ENCODE measurements around the gene SPRN.
"Not testable (repeated sequence)": the region's sequence is repeated elsewhere in the genome, so short reads cannot be mapped to it uniquely, and the experiment has no call there.

The SPRN gene

DNA sequence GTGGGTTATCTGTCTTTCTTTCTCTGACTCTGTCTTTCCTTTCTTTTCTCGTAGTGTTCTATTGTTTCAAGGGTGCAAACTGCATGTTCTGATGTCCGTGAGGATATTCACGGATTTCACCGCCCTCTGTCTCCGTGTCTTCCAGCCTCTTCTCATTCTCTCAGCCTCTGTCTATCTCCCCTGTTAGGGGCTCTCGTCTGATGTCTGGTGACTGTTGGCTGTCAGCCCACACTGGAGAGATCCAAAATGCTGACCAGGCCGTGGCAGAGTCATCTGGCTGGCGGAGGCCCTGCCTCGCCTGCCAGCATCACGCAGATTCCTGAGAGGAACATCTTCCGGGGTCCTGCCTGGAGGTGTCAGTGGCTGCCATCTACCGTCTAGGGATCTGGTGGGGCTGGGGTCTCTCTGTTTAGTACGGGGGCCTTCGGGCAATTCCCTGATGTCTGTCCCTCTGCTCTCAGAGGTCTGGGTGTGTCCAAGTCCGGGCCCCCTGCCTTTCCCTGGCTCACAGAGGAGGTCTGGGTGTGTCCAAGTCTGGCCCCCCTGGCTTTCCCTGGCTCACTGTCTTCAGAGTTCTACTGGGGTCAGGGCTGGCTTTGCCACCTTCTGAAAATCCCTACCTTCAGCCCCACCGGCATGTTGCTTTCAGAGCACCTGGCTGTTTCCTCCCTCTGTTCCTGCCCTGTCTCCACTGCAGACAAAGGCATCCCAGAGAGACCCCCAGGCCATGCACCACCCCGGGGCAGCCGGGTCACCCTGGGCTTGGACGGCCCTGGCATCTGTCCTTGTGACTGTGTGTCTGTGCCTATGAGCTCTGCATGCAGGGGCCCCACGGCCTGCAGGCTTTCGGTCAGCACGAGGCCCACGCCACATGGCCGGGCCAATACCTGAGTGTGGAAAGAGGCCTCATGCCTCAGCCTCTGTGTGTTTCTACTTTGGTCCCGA is 15.4 kb upstream of the SPRN start:
- DNase-seq: no peak

DNA sequence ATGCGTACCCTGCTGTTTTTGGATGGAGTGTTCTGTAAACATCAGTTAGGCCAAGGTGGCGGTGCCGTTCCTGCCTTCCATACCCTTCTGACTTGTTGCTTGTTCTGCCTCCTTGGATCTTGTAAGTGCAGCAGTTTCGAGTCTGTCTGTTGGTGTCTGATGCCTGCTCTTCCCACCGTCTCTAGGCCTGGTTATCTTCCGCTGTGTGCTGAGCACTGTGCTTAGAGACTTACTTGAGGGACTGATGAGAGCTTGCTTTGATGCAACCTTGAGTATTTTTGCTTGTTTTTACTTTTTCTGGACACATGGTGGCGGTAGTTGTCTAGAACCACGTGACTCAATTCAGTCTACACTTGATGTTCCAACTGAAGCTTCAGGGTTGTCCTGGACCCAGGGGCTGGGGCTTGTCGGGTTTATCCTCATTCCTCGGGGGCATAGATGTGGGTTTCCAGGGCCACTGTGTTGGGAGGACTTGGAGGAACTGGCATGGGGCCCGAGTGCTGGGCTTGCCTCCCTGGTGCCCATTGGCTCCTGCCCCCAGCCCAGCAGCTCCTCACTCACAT is 14.4 kb upstream of the SPRN start:
- no peak for DNase-seq

- DNase-seq: not testable (repeated sequence)
Observed at GRCh38 chr10:133432789-133433188, 8.4 kb upstream of the SPRN start.

- DNase-seq: not testable (repeated sequence)
Observed at GRCh38 chr10:133431888-133432613, 7.6 kb upstream of the SPRN start.

DNA sequence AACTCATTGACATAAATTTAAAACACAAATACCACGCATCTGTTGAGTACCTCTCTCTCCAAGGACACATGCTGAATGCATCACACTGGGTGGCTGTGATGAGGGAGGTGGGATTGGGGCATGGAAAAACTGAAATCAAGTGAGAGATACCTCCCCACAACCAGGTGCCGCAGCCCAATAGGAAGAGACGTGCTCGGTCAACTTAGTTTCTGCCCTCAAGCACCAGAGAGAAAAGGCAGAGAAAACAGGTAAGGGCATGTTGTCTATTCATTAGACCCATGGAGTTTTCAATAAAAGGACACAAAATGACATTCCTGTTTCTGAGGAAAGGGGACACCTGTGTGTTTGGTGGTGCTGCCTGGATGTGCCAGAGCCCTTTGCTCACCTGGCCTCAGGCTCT is 5.1 kb upstream of the SPRN start:
- DNase-seq: not testable (repeated sequence)

GRCh38 chr10:133424102-133424501 is 323 bp downstream of the SPRN start:
- DNase-seq: not testable (repeated sequence)

- no peak for DNase-seq
Observed at GRCh38 chr10:133422807-133423771, 1.3 kb downstream of the SPRN start.

GRCh38 chr10:133422223-133422806 is 2.1 kb downstream of the SPRN start:
- no peak for DNase-seq

DNA sequence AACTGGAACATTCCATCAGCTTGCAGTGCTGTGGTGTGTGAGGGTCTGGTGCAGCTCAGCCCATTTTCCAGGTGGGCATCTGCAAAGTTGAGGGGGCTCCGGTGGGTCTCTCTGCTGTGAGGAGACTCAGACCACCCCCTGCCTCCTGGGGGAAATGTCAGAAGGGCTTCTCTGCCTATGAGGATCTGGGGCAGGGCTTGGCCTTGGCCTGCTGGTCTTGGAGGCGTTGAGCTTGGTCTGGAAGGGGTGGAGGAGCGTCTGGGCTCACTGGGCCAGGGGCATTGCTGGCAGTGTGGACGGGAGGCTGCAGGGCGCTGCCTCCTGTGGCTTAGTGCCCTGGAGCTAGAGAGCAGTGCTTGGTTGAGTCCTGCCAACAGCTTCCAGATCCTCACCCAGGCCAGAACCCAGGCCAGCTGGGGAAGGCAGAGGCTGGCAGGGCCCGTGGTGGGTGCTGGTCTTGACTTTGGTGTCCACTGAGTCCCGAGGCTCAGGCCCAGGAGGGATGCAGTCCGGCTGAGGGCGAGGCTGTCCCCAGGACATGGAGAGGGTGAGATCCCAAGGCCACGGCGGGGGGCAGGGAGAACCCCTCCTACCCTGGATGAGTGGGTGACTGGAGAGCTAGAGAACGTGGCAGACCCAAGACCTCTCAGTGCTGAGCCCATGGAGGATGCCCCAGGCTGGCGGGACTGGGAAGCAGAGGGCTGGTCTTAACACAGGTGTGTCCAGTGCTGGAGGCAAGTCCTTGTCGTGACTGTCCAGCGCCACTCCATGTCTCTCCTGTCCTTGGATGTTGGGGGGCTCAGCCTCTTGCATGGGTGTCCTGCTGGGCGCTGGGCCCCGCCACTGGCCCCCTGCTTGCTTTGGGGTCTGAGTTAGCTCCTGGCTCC is 2.8 kb downstream of the SPRN start:
- no peak for DNase-seq

DNA sequence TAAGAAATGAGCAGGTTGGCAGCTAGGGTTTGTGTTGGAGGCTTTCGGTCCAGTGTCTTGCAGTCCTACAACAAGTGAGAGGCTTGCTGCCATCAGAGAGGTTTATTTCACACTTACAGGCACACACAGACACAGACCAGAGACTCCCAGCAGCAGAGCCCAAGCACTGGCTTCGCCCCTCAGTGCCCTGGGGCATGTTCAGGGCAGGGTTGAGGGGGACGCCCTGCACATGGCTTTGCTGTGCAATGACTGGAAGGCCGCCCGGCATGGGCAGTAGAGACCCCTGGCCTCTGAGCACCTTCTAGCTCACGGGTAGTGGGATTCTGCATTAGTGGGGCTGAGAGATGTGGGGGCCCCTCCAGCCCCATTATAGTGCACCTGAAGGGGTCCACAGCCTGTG is 3.8 kb downstream of the SPRN start:
- no peak for DNase-seq

GRCh38 chr10:133420028-133420427 is 4.4 kb downstream of the SPRN start:
- DNase-seq: no peak

DNA sequence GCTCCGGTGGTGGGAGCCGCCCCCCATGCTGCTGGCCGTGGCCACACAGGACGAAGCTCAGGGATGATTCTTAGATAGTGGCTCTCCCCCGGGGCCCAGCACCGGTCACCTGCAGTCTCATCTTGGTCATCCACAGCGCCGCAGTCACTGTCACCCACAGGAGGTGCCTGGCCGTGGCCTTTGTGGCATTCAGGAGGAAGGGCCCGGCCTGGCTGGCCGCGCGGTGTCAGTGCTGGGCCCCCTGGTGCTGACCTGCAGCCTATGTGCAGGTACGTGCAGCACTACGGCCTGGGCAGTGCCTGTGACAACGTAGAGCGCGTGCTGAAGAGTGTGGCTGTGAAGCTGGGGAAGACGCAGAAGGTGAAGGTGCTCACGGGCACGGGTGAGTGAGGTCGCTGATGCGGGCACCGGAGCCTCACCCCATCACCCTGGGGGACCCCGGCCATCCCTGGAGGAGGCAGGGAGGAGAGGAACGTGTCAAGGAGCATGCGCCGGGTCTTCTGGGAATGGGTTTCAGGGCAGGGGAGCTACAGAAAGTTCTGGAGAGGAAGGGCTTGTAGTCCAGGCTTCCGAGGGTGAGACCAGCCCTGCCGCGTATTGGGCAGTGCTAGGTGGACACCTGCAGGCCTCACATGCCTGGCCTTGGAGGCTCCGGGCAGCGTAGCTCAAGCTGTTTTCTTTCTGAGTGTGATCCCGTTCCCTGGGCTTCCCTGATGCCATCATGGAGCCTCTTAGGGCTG is 5.0 kb downstream of the SPRN start:
- no peak for DNase-seq

DNA sequence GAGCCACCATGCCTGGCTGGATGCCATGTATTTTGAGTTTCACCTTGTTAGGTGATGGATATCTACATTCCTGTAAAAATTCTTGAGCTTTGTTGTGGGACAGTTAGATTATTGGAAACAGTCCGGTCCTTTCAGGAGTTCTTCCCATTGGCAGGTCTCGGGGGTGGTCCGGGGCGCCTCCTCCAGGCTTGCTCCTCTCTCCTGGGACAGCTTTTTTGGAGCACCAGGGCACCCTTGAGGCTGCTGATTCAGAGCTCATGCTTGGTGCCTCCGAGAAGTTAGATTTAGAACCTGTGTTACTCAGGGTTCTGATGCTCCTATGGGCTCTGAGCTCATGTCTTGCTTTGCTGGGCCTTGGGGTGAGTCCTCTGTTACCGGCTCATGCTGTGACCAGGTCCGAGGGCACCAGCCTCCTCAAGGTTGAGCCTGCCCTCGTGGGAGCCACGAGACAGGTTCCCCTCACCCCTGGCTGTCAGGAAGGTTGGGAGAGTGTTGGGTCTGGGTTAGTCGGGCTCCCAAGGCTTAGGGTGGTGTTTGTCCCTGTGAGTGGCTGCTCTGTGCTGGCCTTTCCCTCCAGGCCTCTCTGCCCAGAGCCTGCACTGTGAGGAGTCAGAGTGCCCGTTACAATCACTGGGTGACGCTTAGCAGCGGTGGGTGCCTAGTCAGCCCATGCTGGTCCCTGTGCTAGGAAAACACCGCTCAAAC is 6.0 kb downstream of the SPRN start:
- no peak for DNase-seq

GRCh38 chr10:133415752-133416151 is 8.7 kb downstream of the SPRN start:
- no peak for DNase-seq

DNA sequence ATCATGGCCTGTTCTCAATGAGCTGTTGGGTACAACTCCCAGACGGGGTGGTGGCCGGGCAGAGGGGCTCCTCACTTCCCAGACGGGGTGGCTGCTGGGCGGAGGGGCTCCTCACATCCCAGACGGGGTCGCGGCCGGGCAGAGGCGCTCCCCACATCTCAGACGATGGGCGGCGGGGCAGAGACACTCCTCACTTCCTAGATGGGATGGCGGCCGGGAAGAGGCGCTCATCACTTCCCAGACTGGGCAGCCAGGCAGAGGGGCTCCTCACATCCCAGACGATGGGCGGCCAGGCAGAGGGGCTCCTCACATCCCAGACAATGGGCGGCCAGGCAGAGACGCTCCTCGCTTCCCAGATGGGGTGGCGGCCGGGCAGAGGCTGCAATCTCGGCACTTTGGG is 10.0 kb downstream of the SPRN start:
- not testable (repeated sequence) for DNase-seq

DNA sequence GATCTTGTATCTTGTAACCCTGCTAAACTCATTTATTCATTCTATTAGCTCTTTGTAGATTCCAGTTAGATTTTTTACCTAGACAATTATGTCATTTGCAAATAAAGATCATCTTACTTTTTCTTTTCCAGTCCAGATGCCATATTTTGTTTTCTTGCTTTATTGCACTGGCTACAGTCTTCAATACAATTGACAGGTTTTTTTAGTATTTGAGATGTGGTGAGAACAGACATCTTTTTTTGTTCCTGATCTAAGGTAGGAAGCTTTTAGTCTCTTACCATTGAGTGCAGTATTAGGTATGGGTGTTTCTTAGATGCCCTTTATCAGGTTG is 12.1 kb downstream of the SPRN start:
- no peak for DNase-seq

DNA sequence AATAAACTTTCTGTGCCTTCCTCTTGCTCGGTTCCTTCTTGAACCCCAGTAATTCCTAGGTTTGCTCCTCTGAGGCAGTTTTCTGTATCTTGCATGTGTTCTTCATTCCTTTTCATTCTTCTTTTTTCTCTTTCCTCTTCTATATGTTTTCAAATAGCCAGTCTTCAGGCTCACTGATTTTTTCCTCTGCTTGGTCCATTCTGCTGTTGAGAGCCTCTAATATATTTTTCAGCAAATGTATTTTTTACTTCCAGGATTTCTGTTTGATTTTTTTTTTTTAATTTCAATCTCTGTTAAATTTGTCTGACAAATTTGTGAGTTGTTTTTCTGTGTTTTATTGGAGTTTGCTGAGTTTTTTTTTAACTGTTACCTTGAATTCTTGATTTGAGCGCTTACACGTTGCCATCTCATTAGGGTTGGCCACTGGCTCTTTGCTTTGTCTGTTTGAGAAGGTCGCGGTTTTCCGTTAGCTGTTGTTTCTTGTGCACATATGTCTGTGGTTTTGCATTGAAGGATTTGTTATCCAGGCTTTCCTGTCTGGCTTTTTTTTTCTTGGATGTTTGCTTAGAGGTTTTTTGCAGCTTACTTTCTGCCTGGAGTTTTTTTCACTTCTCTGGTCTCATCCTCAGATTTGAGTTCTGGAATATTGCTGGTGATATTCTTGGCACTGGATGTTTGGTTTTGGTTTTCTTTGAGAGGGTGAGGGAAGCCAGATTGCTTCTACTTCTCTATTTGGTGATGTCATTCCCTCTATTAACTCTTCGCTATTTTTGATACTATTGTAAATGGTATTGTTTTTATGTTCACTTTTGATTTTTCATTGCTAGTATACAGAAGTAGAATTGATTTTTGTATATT is 12.7 kb downstream of the SPRN start:
- no peak for DNase-seq

DNA sequence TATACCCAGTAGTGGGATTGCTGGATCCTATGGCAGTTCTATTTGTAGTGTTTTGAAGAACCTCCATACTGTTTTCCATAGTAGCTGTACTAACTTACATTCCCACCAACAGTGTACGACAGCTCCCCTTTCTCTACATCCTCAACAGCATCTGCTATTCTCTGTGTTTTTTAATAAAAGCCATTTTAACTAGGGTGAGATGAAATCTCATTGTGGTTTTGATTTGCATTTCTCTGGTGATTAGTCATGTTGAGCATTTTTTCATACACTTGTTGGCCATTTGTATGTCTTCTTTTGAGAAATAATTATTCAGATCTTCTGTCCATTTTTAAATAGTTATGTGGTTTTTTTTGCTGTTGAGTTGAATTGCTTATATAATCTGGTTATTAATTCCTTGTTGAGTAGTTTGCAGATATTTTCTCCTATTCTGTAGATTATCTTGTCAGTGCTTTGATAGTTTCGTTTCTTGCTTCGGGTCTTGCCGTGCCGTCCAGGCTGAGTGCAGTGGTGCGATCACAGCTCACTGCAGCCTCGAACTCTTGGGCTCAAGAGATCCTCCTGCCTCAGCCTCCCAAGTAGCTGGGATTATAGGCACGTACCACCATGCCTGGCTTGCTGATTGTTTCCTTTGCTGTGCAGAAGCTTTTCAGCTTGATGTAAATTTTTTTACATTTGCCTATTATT is 18.4 kb downstream of the SPRN start:
- no peak for DNase-seq

Measured in NCI-H187 treated with DMSO at 0.1 percent for 48 hours (cell line).